ENCODE data around the gene DDX20.

DDX20 gene

GRCh38 chr1:111747282-111747734 is 8.4 kb upstream of the DDX20 start:
- TF ChIP-seq CTCF (IDR thresholded peaks at IDR 0.05; ENCODE audit: poor library complexity, severe bottlenecking): peak; percentile 80
- DNase-seq (ENCODE audit: low spot score): peak; percentile 75
- peak; percentile 79 for ATAC-seq (ENCODE audit: low read depth)

GRCh38 chr1:111747947-111748346 is 7.8 kb upstream of the DDX20 start:
- ATAC-seq (ENCODE audit: low read depth) (no peak), DNase-seq (ENCODE audit: low spot score) (no peak)
- H3K36me3 ChIP-seq (ENCODE audit: low read depth): no peaks in the 10 kb centered on the region
- no peak overlapping the region for H3K27ac ChIP-seq (ENCODE audit: poor library complexity, severe bottlenecking)
- no peaks in the 10 kb centered on the region for H3K9me3 ChIP-seq (ENCODE audit: severe bottlenecking)
- no peak for TF ChIP-seq CTCF (IDR thresholded peaks at IDR 0.05; ENCODE audit: poor library complexity, severe bottlenecking)
- H3K4me1 ChIP-seq (ENCODE audit: insufficient read depth, poor library complexity, severe bottlenecking): no peaks in the 10 kb centered on the region
- H3K27me3 ChIP-seq (ENCODE audit: insufficient read depth, poor library complexity, severe bottlenecking): no peaks in the 10 kb centered on the region
- no peak overlapping the region for H3K4me3 ChIP-seq (ENCODE audit: severe bottlenecking)

More at GRCh38 chr1:111747282-111747734, 8.4 kb upstream of the DDX20 start:
- no peaks in the 10 kb centered on the region for H3K36me3 ChIP-seq (ENCODE audit: low read depth)
- H3K9me3 ChIP-seq (ENCODE audit: severe bottlenecking): no peaks in the 10 kb centered on the region
- no peaks in the 10 kb centered on the region for H3K27me3 ChIP-seq (ENCODE audit: insufficient read depth, poor library complexity, severe bottlenecking)
- H3K4me3 ChIP-seq (ENCODE audit: severe bottlenecking): no peak overlapping the region
- H3K4me1 ChIP-seq (ENCODE audit: insufficient read depth, poor library complexity, severe bottlenecking): no peaks in the 10 kb centered on the region
- H3K27ac ChIP-seq (ENCODE audit: poor library complexity, severe bottlenecking): no peak overlapping the region

- no peak for TF ChIP-seq CTCF (IDR thresholded peaks at IDR 0.05; ENCODE audit: poor library complexity, severe bottlenecking)
- no peak for DNase-seq (ENCODE audit: low spot score)
- H3K4me3 ChIP-seq (ENCODE audit: severe bottlenecking): no peak overlapping the region
- no peaks in the 10 kb centered on the region for H3K36me3 ChIP-seq (ENCODE audit: low read depth)
- no peaks in the 10 kb centered on the region for H3K9me3 ChIP-seq (ENCODE audit: severe bottlenecking)
- H3K4me1 ChIP-seq (ENCODE audit: insufficient read depth, poor library complexity, severe bottlenecking): peaks cover 4% of the 10 kb centered on the region
- no peak overlapping the region for H3K27ac ChIP-seq (ENCODE audit: poor library complexity, severe bottlenecking)
- ATAC-seq (ENCODE audit: low read depth): no peak
- no peaks in the 10 kb centered on the region for H3K27me3 ChIP-seq (ENCODE audit: insufficient read depth, poor library complexity, severe bottlenecking)
Measured at GRCh38 chr1:111749628-111750027, 6.1 kb upstream of the DDX20 start.

- Histone ChIP-seq H3K36me3 (ENCODE audit: low read depth) (no peaks in the 10 kb centered on the region), H3K4me3 (ENCODE audit: severe bottlenecking) (no peak overlapping the region), H3K27ac (ENCODE audit: poor library complexity, severe bottlenecking) (no peak overlapping the region), H3K9me3 (ENCODE audit: severe bottlenecking) (no peaks in the 10 kb centered on the region), H3K4me1 (ENCODE audit: insufficient read depth, poor library complexity, severe bottlenecking) (peaks cover 6% of the 10 kb centered on the region), H3K27me3 (ENCODE audit: insufficient read depth, poor library complexity, severe bottlenecking) (no peaks in the 10 kb centered on the region)
- no peak for ATAC-seq (ENCODE audit: low read depth)
- TF ChIP-seq CTCF (IDR thresholded peaks at IDR 0.05; ENCODE audit: poor library complexity, severe bottlenecking): no peak
- DNase-seq (ENCODE audit: low spot score): no peak
Measured at GRCh38 chr1:111750856-111751255, 4.8 kb upstream of the DDX20 start.

GRCh38 chr1:111751906-111752575 is 3.7 kb upstream of the DDX20 start:
- Histone ChIP-seq H3K4me3 (ENCODE audit: severe bottlenecking) (no peak overlapping the region), H3K36me3 (ENCODE audit: low read depth) (peaks cover 4% of the 10 kb centered on the region)

More at GRCh38 chr1:111751906-111752575, 3.7 kb upstream of the DDX20 start:
- no peak for TF ChIP-seq CTCF (IDR thresholded peaks at IDR 0.05; ENCODE audit: poor library complexity, severe bottlenecking)
- ATAC-seq (ENCODE audit: low read depth) (no peak), DNase-seq (ENCODE audit: low spot score) (no peak)
- Histone ChIP-seq H3K27me3 (ENCODE audit: insufficient read depth, poor library complexity, severe bottlenecking) (no peaks in the 10 kb centered on the region), H3K4me1 (ENCODE audit: insufficient read depth, poor library complexity, severe bottlenecking) (peaks cover 6% of the 10 kb centered on the region), H3K9me3 (ENCODE audit: severe bottlenecking) (no peaks in the 10 kb centered on the region), H3K27ac (ENCODE audit: poor library complexity, severe bottlenecking) (no peak overlapping the region)

All from RWPE2 (cell line).